ENCODE data around the gene STRA6. TPM values are rescaled to one million over a fixed set of nuclear protein-coding genes. Genes with fewer than 3 reads are reported as not detected.

STRA6 gene
- total RNA-seq, 1 donor from 2014 or later, result 4.9 TPM

DNA sequence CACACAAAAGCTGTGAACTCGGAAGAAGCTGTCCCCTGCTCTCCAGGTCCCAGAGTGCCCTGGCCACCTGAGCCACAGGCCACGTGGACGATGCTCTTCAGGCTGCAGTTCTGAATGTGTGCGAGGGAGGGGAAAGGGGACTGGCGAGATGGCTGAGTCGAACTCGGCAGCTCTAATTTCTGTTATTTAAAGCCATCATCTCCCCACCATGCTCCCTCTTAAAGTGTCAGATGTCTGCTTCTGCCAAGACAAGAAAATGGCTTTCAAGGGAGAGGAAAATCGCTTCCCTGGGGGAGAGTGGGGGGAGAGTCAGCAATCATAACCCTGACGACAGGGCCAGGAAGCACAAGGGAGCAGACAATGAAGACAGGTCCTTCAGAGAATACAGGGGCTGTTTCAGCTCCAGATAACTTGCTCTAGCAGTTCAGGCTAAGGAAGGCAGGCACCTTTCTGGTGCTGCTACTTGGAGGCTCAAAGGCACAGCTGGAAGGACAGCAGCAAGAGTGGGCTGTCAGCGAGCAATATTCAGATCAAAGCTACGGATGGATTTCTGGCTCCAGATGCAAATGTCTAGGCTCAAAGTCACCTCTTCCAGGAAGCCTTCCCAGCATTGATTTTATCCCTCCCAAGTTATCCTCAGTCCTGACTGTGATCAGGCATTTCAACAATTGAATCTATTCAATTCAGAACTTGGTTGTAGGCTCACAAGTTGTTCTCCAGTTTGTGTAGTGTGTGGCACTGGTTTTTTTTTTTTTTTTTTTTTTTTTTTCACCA is 18.1 kb upstream of the STRA6 start:
- no peaks in the 10 kb centered on the region for H3K36me3 Mint-ChIP-seq (ENCODE audit: low read depth)
- H3K4me1 Mint-ChIP-seq (ENCODE audit: low read depth), result peaks cover 22% of the 10 kb centered on the region
- no peak overlapping the region for H3K4me3 Mint-ChIP-seq (ENCODE audit: unreplicated experiment)
- H3K27me3 Mint-ChIP-seq (ENCODE audit: low read depth), result peaks cover 16% of the 10 kb centered on the region
- H3K27ac Mint-ChIP-seq (ENCODE audit: unreplicated experiment), result no peak overlapping the region
- H3K9me3 Mint-ChIP-seq (ENCODE audit: low read depth), result no peaks in the 10 kb centered on the region
- TF ChIP-seq, protein P1, sequence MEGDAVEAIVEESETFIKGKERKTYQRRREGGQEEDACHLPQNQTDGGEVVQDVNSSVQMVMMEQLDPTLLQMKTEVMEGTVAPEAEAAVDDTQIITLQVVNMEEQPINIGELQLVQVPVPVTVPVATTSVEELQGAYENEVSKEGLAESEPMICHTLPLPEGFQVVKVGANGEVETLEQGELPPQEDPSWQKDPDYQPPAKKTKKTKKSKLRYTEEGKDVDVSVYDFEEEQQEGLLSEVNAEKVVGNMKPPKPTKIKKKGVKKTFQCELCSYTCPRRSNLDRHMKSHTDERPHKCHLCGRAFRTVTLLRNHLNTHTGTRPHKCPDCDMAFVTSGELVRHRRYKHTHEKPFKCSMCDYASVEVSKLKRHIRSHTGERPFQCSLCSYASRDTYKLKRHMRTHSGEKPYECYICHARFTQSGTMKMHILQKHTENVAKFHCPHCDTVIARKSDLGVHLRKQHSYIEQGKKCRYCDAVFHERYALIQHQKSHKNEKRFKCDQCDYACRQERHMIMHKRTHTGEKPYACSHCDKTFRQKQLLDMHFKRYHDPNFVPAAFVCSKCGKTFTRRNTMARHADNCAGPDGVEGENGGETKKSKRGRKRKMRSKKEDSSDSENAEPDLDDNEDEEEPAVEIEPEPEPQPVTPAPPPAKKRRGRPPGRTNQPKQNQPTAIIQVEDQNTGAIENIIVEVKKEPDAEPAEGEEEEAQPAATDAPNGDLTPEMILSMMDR (IDR thresholded peaks at IDR 0.05), result no peak
- DNase-seq (ENCODE audit: low spot score), result no peak

DNA sequence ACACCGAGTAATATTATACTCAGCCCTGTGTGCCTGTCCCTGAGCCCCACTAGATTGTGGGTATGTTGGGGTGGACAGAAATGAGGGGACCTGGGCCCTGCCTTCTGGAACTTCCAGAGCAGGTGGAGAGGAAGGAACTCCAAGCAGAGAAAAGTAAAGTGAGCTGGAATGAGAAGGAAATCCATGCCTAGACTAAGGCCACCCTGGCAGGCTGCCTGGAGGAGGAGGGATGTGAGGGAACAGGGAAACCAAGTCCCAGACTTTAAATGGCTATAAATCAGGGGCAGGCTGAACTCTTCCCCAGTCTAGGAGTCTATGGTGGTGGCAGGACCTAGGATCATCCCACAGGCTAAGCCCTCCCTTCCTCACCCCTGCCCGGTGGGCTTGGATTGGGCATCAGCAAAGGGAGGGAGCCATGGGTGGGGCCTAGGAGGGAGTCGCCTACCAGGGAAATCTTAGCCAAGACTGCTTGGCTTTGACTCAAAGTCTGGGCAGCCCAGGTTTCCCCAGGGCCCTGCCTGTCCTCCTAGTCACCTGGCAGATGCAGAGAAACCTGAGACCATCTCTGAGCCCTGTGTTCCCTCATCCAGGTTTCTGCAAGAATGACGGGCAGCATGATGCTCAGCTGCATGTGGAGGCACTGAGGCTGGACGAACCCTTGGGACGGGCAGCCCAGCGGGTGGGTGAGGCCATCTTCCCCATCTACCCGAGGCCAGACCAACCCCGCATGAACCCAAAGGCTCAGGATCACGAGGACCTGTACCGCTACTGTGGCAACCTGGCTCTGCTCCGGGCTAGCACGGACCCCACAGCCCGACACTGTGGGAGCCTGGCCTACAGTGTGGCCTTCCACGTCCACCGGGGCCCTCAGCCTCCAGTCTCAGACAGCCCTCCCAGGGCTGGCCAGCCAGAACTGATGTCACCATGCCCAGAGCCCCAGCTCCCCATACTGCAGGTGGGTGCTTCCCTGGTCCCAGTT is 15.6 kb upstream of the STRA6 start:
- no peak overlapping the region for H3K4me3 Mint-ChIP-seq (ENCODE audit: unreplicated experiment)
- no peak overlapping the region for H3K27ac Mint-ChIP-seq (ENCODE audit: unreplicated experiment)
- DNase-seq (ENCODE audit: low spot score), result no peak
- H3K9me3 Mint-ChIP-seq (ENCODE audit: low read depth), result no peaks in the 10 kb centered on the region
- TF ChIP-seq, protein P1 (IDR thresholded peaks at IDR 0.05), result no peak
- peaks cover 21% of the 10 kb centered on the region for H3K4me1 Mint-ChIP-seq (ENCODE audit: low read depth)
- peaks cover 16% of the 10 kb centered on the region for H3K27me3 Mint-ChIP-seq (ENCODE audit: low read depth)
- H3K36me3 Mint-ChIP-seq (ENCODE audit: low read depth), result no peaks in the 10 kb centered on the region

DNA sequence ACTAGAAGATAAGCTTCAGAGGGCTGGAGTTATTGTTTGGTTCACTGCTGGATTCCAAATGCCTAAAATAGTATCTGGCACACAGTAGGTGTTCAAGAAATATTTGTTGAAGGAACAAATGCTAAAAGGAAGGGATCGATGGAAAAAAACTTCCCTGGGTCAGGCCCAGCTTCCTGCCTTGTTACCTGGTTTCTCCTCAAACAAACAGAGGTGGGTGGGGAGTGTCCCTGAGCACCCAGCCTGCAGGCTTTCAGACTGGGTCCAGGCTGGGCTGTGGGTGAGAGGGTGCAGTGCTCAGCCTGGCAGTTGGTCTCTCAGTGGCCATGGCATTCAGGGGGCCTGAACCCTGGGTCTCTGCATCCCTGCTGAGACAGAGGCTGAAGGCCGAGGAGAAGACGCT is 14.4 kb upstream of the STRA6 start:
- Mint-ChIP-seq H3K27me3 (ENCODE audit: low read depth) (peaks cover 16% of the 10 kb centered on the region), H3K4me3 (ENCODE audit: unreplicated experiment) (no peak overlapping the region), H3K9me3 (ENCODE audit: low read depth) (no peaks in the 10 kb centered on the region), H3K36me3 (ENCODE audit: low read depth) (no peaks in the 10 kb centered on the region), H3K27ac (ENCODE audit: unreplicated experiment) (no peak overlapping the region), H3K4me1 (ENCODE audit: low read depth) (peaks cover 21% of the 10 kb centered on the region)
- TF ChIP-seq, protein P1 (IDR thresholded peaks at IDR 0.05), result no peak
- DNase-seq (ENCODE audit: low spot score), result no peak

DNA sequence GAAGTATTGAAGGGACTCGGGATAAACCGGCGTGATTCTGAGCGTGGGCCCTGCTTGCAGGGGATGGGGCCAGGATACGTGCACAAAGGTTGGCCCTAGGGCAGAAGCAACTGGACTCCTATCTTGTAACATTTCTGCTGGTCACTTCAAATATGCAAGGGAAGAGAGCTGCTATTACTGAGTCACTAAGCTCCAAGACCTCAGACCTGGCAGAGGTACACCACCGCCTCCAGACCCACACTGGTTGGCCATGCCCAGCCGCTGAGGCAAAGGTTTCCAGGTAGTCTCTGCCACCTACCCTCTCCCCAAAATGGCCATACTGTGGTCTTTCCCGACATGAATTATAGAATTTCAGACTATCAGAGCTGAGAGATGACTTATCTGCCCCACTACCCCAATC is 13.4 kb upstream of the STRA6 start:
- Mint-ChIP-seq H3K4me1 (ENCODE audit: low read depth) (peaks cover 21% of the 10 kb centered on the region), H3K36me3 (ENCODE audit: low read depth) (peaks cover 2% of the 10 kb centered on the region), H3K9me3 (ENCODE audit: low read depth) (no peaks in the 10 kb centered on the region), H3K27ac (ENCODE audit: unreplicated experiment) (no peak overlapping the region), H3K27me3 (ENCODE audit: low read depth) (peaks cover 11% of the 10 kb centered on the region), H3K4me3 (ENCODE audit: unreplicated experiment) (no peak overlapping the region)
- no peak for DNase-seq (ENCODE audit: low spot score)
- TF ChIP-seq, protein P1 (IDR thresholded peaks at IDR 0.05), result no peak

DNA sequence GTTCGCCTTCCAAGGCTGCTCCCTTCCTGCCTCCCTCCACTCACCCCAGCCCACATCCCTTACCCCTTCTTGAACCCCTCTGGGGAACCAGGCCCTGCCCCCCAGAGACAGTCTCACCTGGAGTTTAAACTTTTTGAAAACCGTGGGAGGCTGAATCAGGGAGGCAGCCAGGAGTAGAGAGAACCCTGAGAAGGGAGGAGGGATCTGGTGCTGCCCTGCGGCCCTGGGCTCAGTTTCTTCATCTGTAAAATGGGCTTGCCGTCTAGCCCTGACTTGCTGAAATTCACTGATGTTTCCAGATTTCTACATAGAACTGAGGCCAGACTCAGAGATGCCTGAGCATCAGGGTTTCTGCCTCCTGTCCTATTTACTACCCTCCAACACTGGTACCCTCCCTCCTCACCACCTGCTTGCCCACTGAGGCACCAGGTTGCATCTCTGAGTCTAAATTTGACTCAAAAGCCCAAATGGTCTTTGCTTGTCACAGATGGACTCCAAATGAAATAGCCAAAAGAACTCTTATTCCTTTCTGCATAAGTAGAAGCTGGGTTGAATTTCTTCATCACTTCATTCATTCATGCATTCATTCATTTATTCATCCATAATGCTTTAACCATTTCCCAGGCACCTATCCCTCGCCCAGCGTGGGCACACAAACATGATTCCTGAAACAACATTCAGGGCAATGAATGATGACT is 11.9 kb upstream of the STRA6 start:
- Mint-ChIP-seq H3K4me3 (ENCODE audit: unreplicated experiment) (no peak overlapping the region), H3K27me3 (ENCODE audit: low read depth) (peaks cover 4% of the 10 kb centered on the region), H3K27ac (ENCODE audit: unreplicated experiment) (no peak overlapping the region), H3K4me1 (ENCODE audit: low read depth) (peaks cover 29% of the 10 kb centered on the region), H3K9me3 (ENCODE audit: low read depth) (no peaks in the 10 kb centered on the region), H3K36me3 (ENCODE audit: low read depth) (peaks cover 2% of the 10 kb centered on the region)
- no peak for DNase-seq (ENCODE audit: low spot score)
- TF ChIP-seq, protein P1 (IDR thresholded peaks at IDR 0.05), result no peak

Data from chondrocyte (in vitro differentiated cells).